AG09309 (cell line): Measurements from ENCODE around the gene ADCY1.

Experiments
- DNase-seq: peaks from one replicate; pipeline ENCODE4 v3.0.0-alpha.2; 2010; ENCODE audit warnings: low read depth
- H3K4me3 ChIP-seq: 2 replicates; pipeline ENCODE4 v1.5.1; 2011; ENCODE audit warnings: mild to moderate bottlenecking, low read depth, low read length, moderate library complexity; ENCODE audit not compliant: control insufficient read depth
- TF ChIP-seq, protein P1 (sequence below): IDR thresholded peaks from 2 replicates; pipeline ENCODE4 v1.5.1; 2011; ENCODE audit warnings: mild to moderate bottlenecking, low read depth, low read length, inconsistent platforms; ENCODE audit not compliant: insufficient read depth, control insufficient read depth; ENCODE audit errors: missing control alignments

Gene ADCY1

DNA sequence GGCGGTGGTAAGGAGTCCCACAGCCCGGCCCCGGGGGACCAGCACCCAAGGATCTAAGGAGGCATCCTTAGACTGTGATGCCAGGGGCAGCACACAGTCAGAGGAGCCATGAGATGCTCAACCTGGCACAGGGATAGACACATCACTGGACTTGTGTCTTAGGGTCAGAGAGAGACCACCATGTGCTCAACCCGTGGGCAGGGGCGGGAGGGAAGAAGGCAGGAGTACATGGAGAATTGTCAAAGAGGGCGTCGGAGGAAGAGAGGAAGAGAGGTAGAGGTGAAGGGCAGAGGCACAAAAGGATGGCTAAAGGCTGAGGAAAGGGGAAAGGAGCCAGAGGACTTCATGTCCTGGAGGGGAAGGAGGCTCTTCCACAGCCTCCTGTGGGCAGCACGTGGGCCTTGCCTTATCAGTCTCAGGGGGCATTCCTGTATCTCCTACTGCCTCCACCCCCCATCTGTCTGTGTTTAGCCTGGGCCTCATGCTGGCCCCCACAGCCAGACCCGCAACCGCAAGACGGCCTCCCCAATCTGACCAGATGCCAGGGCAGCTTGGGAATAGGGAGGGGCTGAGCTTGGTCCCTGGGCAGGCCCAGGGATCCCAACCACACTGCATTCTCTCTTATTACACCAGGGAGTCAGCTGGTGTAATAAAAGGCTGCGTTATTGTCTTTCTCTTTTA is 2.2 kb downstream of the ADCY1 start:
- TF ChIP-seq, protein P1, sequence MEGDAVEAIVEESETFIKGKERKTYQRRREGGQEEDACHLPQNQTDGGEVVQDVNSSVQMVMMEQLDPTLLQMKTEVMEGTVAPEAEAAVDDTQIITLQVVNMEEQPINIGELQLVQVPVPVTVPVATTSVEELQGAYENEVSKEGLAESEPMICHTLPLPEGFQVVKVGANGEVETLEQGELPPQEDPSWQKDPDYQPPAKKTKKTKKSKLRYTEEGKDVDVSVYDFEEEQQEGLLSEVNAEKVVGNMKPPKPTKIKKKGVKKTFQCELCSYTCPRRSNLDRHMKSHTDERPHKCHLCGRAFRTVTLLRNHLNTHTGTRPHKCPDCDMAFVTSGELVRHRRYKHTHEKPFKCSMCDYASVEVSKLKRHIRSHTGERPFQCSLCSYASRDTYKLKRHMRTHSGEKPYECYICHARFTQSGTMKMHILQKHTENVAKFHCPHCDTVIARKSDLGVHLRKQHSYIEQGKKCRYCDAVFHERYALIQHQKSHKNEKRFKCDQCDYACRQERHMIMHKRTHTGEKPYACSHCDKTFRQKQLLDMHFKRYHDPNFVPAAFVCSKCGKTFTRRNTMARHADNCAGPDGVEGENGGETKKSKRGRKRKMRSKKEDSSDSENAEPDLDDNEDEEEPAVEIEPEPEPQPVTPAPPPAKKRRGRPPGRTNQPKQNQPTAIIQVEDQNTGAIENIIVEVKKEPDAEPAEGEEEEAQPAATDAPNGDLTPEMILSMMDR, result no peak
- no peak for DNase-seq
- no peak overlapping the region for H3K4me3 ChIP-seq

DNA sequence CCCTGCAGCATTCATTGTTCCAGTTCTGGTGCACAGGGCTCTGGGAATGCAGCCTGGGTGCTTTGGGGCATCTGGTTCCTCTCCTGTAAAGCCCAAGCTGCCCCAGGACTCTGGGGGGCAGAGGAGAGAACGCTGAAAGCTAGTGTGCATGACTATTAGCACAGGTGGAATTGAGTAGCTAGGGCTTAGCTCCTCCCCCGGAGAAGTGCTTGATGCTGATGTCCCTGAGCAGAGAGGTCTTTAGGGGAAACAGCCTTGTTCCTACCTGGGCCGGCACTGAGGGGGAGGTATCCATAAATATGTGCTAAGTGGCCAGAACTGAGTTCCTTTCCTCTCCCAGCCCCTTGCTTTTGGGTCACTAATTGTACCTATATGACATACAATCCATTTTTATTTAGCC is 3.9 kb downstream of the ADCY1 start:
- TF ChIP-seq, protein P1, result no peak
- DNase-seq, result no peak
- no peak overlapping the region for H3K4me3 ChIP-seq

DNA sequence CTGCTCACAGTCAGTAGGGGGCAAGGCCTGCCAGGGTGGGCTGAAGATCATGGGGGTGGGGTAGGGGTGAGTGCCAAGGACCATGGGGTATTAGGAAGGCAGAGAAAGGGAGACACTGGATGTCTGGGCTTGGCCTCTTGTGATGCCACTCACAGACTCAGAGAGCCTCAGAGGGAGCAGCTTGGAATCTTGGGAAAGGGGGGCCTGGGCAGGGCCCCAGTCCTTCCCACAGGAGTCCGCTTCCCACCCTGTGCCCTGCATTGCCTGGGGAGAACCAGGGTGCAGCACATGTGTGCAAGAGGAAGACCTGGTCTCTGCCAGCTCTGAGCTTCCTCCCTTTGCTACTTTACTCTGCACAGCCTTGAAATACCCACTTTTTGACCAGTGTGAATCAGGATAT is 4.3 kb downstream of the ADCY1 start:
- TF ChIP-seq, protein P1, result no peak
- DNase-seq, result no peak
- H3K4me3 ChIP-seq, result no peak overlapping the region

DNA sequence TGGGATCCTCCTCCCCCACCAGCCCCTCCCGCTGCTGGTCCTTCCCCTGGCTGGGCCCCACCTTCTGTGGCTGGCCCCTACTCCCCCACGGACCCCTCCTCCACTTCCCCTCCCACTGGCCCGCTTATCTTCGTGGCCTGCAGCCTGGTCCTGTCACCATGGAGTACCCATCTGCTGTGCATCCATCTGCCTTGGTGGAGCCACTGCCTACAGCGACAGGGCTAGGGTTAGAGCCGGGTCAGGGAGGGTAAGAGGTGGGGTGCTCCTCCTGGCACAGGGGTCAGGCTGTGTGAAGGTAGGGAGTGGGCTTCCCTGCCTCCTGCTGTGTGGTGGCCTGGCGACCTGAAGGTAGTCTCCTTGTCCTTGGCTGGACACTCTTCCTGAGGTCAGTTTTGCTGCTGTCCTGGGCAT is 5.2 kb downstream of the ADCY1 start:
- no peak overlapping the region for H3K4me3 ChIP-seq
- TF ChIP-seq, protein P1, result no peak
- DNase-seq, result no peak

DNA sequence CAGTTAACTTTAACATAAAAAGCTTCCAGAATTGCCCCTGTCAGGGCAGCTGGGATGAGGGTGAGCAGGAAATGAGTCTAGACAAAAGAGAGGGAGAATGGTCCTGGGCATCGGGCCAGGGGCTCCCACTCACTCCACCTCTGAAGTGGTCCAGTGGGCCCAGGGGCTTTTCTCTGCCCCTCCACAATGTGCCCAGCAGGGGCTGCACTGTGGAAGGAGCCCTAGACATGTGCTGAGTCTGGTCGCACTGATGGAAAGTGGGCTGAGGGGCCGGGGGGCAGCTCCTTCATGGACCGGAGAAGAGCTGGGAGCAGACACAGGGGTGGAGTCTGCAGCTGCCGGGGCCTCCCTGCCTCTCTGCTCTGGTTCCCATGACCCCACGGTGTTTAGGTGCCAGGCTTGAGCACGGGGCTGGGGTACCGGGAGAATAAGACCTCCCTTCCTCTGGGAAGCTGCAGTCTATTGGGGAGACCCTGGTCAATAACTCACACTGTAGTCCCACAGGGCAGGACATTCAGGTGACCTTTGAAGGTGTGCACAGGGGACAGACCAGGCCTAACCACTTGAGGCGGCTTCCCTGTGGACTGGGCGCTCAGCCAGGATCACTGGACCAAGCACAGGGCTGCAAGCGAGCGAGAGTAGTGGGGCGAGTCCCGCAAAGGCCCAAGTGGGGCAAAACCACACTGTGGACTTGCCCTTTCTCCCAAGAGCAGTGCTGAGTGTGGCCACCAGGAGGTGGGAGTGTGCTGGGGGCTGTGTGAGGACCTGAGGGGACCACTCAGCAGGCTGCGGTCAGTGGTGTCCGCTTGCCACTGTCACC is 6.1 kb downstream of the ADCY1 start:
- no peak for DNase-seq
- H3K4me3 ChIP-seq, result no peak overlapping the region
- TF ChIP-seq, protein P1, result peak; percentile 53

DNA sequence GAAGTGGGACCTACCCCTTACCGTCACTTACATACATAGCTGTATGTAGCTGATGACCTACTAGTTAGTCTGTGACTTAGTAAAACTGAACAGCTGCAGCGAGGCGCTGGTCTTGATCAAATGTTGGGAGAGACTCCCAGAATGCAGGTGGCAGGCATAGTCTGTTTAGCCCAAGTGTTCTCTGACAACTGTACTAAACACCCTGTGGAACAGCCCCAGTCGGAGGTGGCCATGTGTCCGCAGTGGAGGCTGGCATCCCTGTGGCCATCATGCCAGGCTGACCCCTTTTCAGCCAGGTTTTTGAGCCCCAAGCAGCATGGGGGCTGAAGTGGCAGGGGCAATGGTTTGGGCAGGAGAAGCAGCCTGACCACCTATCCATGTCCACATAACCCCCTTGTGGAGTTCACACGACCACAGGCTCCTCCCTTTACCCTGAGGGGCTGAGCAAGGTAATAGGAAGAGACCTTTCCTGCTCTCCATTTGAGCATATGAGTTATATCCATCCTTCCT is 7.2 kb downstream of the ADCY1 start:
- TF ChIP-seq, protein P1, result no peak
- H3K4me3 ChIP-seq, result no peak overlapping the region
- DNase-seq, result no peak
